Smooth muscle cell (in vitro differentiated cells): ENCODE measurements around the gene G2E3. TPM values are rescaled to one million over a fixed set of nuclear protein-coding genes. Genes with fewer than 3 reads are reported as not detected.
"Not testable (repeated sequence)": the region's sequence is repeated elsewhere in the genome, so short reads cannot be mapped to it uniquely, and the experiment has no call there.

Experiments
- DNase-seq: peaks from one replicate; lab custom pipeline; 2025; ENCODE audit not compliant: unreplicated experiment; lab: John Stamatoyannopoulos, UW
- H2AFZ ChIP-seq: fragments of 200-600 bp; sonication (generic); 2 replicates; pipeline ENCODE4 v1.6.0; 2016; ENCODE audit warnings: antibody characterized with exemption, low read depth, mild to moderate bottlenecking
- H3F3A ChIP-seq: fragments of 200-600 bp; sonication (generic); 2 replicates; pipeline ENCODE4 v1.6.0; 2017; ENCODE audit warnings: antibody characterized with exemption, low read depth
- H3K27ac ChIP-seq: fragments of 200-600 bp; sonication (generic); 2 replicates; pipeline ENCODE4 v1.5.1; 2016; ENCODE audit warnings: low read depth, mild to moderate bottlenecking
- H3K27me3 ChIP-seq: fragments of 200-600 bp; sonication (generic); 2 replicates; pipeline ENCODE4 v1.6.1; 2016; ENCODE audit warnings: low read depth, mild to moderate bottlenecking
- H3K36me3 ChIP-seq: fragments of 200-600 bp; sonication (generic); 2 replicates; pipeline ENCODE4 v1.5.1; 2016; ENCODE audit warnings: low read depth
- H3K4me1 ChIP-seq: fragments of 200-600 bp; sonication (generic); 2 replicates; pipeline ENCODE4 v1.5.1; 2016; ENCODE audit warnings: low read depth
- H3K4me2 ChIP-seq: fragments of 200-600 bp; sonication (generic); 2 replicates; pipeline ENCODE4 v1.6.0; 2016; ENCODE audit warnings: mild to moderate bottlenecking
- H3K4me3 ChIP-seq: fragments of 200-600 bp; sonication (generic); 2 replicates; pipeline ENCODE4 v1.5.1; 2016; ENCODE audit warnings: mild to moderate bottlenecking
- H3K79me2 ChIP-seq: fragments of 200-600 bp; sonication (generic); 2 replicates; pipeline ENCODE4 v1.6.0; 2016; ENCODE audit warnings: low read depth, mild to moderate bottlenecking
- H3K9ac ChIP-seq: fragments of 200-600 bp; sonication (generic); 2 replicates; pipeline ENCODE4 v1.6.0; 2016; ENCODE audit warnings: low read depth
- H3K9me3 ChIP-seq: fragments of 200-600 bp; sonication (generic); replicated peaks from 2 replicates; pipeline ENCODE4 v1.5.1; 2016; ENCODE audit warnings: low read depth
- H4K20me1 ChIP-seq: fragments of 200-600 bp; sonication (generic); 2 replicates; pipeline ENCODE4 v1.6.0; 2016; ENCODE audit warnings: low read depth
- WGBS: methylation state at CpG from one replicate; pipeline ENCODE4 v1.1.7; 2016; ENCODE audit warnings: low lambda C conversion rate; 5-methylcytosine and 5-hydroxymethylcytosine counted together
- polyA plus RNA-seq: library from polyadenylated mRNA; unstranded; fragments of >200 nt; fragmentation: Nextera tagmentation; extraction: Ambion mirVana; gene quantifications from 2 replicates; pipeline ENCODE4 v1.2.1, GENCODE V29; 2016
- total RNA-seq: library from RNA; depleted of rRNA; stranded (reverse); fragments of >200 nt; gene quantifications from 2 replicates; pipeline ENCODE4 v1.2.3, GENCODE V29; 2014
- TF ChIP-seq, protein P1 (sequence below): fragments of 200-600 bp; sonication (generic); IDR thresholded peaks from 2 replicates; pipeline ENCODE4 v1.5.1; 2017; ENCODE audit warnings: borderline replicate concordance, mild to moderate bottlenecking, antibody characterized with exemption; ENCODE audit not compliant: insufficient read depth, poor library complexity, severe bottlenecking

G2E3 gene
- total and polyA plus RNA-seq, 2 experiments from 2014 or later, result 15.2 to 25.1 TPM

DNA sequence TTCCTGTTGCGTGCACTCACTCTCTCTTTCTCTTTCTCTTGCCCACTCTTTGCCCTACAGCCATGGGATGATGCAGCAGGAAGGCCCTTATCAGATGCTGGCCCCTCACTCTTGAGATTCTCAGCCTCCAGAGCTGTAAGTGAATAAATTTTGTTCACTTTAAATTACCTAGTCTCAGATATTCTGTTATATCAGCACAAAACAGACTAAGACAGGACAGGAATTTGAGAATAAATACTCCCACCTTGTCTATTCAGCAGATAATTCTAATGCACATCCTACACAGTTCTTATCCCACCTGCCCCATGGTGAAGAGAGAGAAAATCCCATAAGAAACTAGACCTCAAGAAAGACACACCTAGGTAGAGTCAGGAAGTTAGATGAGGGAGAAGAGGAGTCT is 25.8 kb upstream of the G2E3 start:
- H3K27me3 ChIP-seq, result peaks cover 4% of the 10 kb centered on the region
- no peak overlapping the region for H3K4me2 ChIP-seq
- no peaks in the 10 kb centered on the region for H3F3A ChIP-seq
- H3K9me3 ChIP-seq, result no peaks in the 10 kb centered on the region
- H2AFZ ChIP-seq, result no peak overlapping the region
- no peak overlapping the region for H3K27ac ChIP-seq
- WGBS, result 100% methylated on average over 1 of the region's 1 CpG
- H3K9ac ChIP-seq, result no peak overlapping the region
- no peaks in the 10 kb centered on the region for H3K4me1 ChIP-seq
- H4K20me1 ChIP-seq, result no peaks in the 10 kb centered on the region
- TF ChIP-seq, protein P1, sequence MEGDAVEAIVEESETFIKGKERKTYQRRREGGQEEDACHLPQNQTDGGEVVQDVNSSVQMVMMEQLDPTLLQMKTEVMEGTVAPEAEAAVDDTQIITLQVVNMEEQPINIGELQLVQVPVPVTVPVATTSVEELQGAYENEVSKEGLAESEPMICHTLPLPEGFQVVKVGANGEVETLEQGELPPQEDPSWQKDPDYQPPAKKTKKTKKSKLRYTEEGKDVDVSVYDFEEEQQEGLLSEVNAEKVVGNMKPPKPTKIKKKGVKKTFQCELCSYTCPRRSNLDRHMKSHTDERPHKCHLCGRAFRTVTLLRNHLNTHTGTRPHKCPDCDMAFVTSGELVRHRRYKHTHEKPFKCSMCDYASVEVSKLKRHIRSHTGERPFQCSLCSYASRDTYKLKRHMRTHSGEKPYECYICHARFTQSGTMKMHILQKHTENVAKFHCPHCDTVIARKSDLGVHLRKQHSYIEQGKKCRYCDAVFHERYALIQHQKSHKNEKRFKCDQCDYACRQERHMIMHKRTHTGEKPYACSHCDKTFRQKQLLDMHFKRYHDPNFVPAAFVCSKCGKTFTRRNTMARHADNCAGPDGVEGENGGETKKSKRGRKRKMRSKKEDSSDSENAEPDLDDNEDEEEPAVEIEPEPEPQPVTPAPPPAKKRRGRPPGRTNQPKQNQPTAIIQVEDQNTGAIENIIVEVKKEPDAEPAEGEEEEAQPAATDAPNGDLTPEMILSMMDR, result no peak
- DNase-seq, result no peak
- no peaks in the 10 kb centered on the region for H3K36me3 ChIP-seq
- no peak overlapping the region for H3K4me3 ChIP-seq
- no peaks in the 10 kb centered on the region for H3K79me2 ChIP-seq

DNA sequence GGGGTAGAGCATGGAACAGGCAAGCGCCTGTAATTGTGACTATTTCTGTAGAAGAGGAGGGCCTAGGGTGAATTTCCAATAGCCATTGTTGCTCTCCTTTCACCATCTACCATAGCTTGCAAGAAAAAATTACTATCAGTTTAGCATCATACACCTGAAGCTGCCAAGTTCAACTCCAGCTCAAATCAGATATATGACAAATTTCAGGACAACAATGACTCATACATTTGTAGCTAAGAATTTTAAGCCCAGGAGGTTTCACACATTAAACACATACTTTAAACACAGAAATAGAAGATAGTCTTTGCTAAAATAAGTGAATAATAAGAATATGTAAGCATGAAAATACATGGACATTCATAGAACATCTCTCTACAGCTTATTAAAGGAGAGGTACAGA is 17.6 kb upstream of the G2E3 start:
- Histone ChIP-seq H3K27ac (no peak overlapping the region), H3F3A (no peaks in the 10 kb centered on the region), H3K4me3 (no peak overlapping the region), H3K27me3 (peaks cover 4% of the 10 kb centered on the region), H3K9ac (no peak overlapping the region), H2AFZ (no peak overlapping the region), H4K20me1 (no peaks in the 10 kb centered on the region), H3K36me3 (no peaks in the 10 kb centered on the region), H3K4me1 (no peaks in the 10 kb centered on the region), H3K4me2 (no peak overlapping the region), H3K79me2 (no peaks in the 10 kb centered on the region), H3K9me3 (no peaks in the 10 kb centered on the region)
- 95% methylated on average over 1 of the region's 1 CpG for WGBS
- no peak for DNase-seq
- TF ChIP-seq, protein P1, result no peak

DNA sequence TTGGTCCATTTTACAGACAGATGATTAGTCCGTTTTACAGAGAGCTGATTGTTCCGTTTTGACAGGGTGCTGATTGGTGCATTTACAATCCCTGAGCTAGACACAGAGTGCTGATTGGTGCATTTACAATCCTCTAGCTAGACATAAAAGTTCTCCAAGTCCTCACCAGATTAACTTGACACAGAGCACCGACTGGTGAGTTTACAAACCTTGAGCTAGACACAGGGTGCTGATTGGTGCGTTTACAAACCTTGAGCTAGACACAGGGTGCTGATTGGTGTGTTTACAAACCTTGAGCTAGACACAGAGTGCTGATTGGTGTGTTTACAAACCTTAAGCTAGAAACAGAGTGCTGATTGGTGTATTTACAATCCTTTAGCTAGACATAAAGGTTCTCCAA is 12.2 kb upstream of the G2E3 start:
- H2AFZ ChIP-seq, H3K27me3 ChIP-seq, DNase-seq, H4K20me1 ChIP-seq, H3K4me3 ChIP-seq, H3F3A ChIP-seq, H3K4me2 ChIP-seq, H3K79me2 ChIP-seq, H3K36me3 ChIP-seq, H3K9me3 ChIP-seq, H3K9ac ChIP-seq, H3K4me1 ChIP-seq, H3K27ac ChIP-seq: not testable (repeated sequence)
- 89% methylated on average over 4 of the region's 4 CpGs for WGBS

DNA sequence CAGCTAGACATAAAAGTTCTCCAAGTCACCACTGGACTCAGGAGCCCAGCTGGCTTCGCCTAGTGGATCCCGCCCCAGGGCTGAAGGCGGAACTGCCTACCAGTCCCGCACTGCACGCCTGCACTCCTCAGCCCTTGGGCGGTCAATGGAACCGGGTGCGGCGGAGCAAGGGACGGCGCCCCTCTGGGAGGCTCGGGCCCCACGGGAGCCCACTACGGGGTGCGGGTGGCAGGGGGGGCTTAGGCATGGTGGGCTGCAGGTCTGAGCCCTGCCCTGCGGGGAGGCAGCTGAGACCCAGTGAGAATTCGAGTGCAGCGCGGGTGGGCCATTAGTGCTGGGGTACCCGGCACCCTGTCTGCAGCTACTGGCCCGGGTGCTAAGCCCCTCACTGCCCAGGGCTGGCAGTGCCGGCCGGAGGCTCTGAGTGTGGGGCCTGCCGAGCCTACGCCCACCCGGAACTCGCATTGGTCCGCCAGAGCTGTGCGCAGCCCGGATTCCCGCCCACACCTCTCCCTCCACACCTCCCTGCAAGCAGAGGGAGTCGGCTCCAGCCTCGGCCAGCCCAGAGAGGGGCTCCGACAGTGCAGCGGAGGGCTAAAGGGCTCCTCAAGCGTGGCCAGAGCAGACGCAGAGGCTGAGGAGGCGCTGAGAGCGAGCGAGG is 11.4 kb upstream of the G2E3 start:
- WGBS, result 96% methylated on average over 40 of the region's 40 CpGs
- H3K4me3 ChIP-seq, result no peak overlapping the region
- H3K4me1 ChIP-seq, result no peaks in the 10 kb centered on the region
- no peaks in the 10 kb centered on the region for H3K9me3 ChIP-seq
- no peak overlapping the region for H2AFZ ChIP-seq
- no peaks in the 10 kb centered on the region for H3K36me3 ChIP-seq
- H4K20me1 ChIP-seq, result no peaks in the 10 kb centered on the region
- no peaks in the 10 kb centered on the region for H3K79me2 ChIP-seq
- H3K27me3 ChIP-seq, result no peaks in the 10 kb centered on the region
- TF ChIP-seq, protein P1, result no peak
- no peaks in the 10 kb centered on the region for H3F3A ChIP-seq
- H3K27ac ChIP-seq, result no peak overlapping the region
- no peak overlapping the region for H3K9ac ChIP-seq
- H3K4me2 ChIP-seq, result no peak overlapping the region
- no peak for DNase-seq
